NCI-H2171 (cell line): Measurements from ENCODE around the gene TAS2R10.

ENCODE experiments used
- DNase-seq: peaks from one replicate; lab custom pipeline; 2025; lab: John Stamatoyannopoulos, UW

Gene TAS2R10

GRCh38 chr12:10779103-10779502, 47.1 kb downstream of the TAS2R10 start:
- DNase-seq = no peak
